ENCODE results near the gene SMPDL3A. TPM values are rescaled to one million over a fixed set of nuclear protein-coding genes. Genes with fewer than 3 reads are reported as not detected.
A peak's percentile ranks its signal among the peaks of the same experiment; 100 is the strongest.

The SMPDL3A gene
- polyA plus RNA-seq, 1 donor: 48.7 TPM

DNA sequence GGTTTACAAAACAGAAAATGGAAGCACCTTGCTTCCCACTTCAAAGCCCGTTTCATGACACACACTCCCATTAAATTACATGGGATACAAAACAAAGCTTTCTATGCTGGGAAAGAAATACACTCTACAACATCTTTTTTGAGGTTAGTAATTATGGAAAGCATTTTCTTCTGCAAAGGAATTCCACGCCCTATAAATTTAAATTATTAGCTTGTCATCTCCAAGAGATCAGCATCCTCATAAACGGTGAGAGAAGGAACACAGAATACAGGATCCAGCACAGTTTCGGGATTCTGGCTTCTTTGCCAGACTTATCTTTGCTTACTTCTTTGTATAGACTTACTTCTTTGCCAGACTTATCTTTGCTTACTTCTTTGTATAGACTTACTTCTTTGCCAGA lies 1.3 kb upstream of the SMPDL3A start:
- Histone ChIP-seq H3K4me3 (ENCODE audit: low read length) (no peak overlapping the region), H3K27me3 (ENCODE audit: control insufficient read depth, insufficient read depth, low read length) (no peaks in the 10 kb centered on the region), H3K36me3 (ENCODE audit: control insufficient read depth, insufficient read depth, low read length) (no peaks in the 10 kb centered on the region), H3K27ac (ENCODE audit: low read length) (no peak overlapping the region), H3K4me1 (ENCODE audit: control insufficient read depth, insufficient read depth, low read length) (peaks cover 24% of the 10 kb centered on the region), H3K9me3 (ENCODE audit: control insufficient read depth, low read depth, low read length) (no peaks in the 10 kb centered on the region)
- 96% methylated on average over 3 of the region's 4 CpGs for WGBS (ENCODE audit: insufficient coverage, low lambda C conversion rate)
- no peak for DNase-seq

DNA sequence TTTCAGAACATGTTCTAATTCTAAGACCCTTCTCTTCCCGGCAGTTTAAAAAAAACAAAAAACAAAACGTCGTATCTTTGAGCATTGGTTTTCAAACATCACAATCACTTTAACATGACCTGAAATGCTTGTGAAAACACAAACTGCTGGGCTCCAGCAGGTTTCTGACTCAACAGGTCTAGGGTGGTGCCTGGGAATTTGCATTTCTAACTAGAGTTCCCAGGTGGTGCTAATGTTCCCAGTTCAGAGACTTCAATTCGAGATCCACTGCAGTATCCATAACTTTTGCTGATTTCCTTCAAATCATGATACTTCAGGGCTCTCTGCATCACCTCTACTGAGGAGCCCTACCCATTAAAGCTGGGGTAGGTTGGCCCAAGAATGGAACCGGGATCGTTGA lies 850 bp upstream of the SMPDL3A start:
- peak overlapping the region; percentile 63 for H3K4me3 ChIP-seq (ENCODE audit: low read length)
- WGBS (ENCODE audit: insufficient coverage, low lambda C conversion rate): 71% methylated on average over 1 of the region's 6 CpGs

DNA sequence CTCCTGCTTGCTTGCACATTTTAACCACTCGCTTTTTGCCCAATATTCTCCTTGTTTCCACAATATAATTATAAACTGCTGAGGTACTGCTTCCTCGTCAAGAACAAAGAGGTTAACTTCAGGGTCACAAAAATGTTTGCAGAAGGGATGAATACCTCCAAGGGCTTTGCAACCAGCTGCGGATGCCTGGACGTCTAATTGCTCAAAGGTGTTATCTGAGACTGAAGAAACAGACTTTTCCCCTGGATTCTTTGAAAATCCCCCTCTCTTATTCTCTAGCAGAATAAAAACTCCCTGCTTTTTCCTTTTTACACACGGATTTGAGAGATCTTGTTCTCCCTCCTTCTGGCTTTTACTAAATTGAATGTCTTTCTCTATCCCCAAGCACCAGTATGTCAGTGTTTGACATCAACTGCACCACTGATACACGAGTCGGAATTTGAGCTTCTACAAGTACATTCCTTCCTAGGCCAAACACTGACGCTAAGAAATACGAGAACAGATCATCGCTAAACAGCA lies 336 bp upstream of the SMPDL3A start:
- peak overlapping the region; percentile 88 for H3K27ac ChIP-seq (ENCODE audit: low read length)
- H3K27me3 ChIP-seq (ENCODE audit: control insufficient read depth, insufficient read depth, low read length): no peaks in the 10 kb centered on the region
- no peak for DNase-seq
- H3K4me1 ChIP-seq (ENCODE audit: control insufficient read depth, insufficient read depth, low read length): peaks cover 29% of the 10 kb centered on the region
- 7% methylated on average over 3 of the region's 10 CpGs for WGBS (ENCODE audit: insufficient coverage, low lambda C conversion rate)
- H3K4me3 ChIP-seq (ENCODE audit: low read length): peak overlapping the region; percentile 63
- H3K36me3 ChIP-seq (ENCODE audit: control insufficient read depth, insufficient read depth, low read length): no peaks in the 10 kb centered on the region
- H3K9me3 ChIP-seq (ENCODE audit: control insufficient read depth, low read depth, low read length): no peaks in the 10 kb centered on the region

More for the DNA sequence above, 850 bp upstream of the SMPDL3A start:
- Histone ChIP-seq H3K9me3 (ENCODE audit: control insufficient read depth, low read depth, low read length) (no peaks in the 10 kb centered on the region), H3K27ac (ENCODE audit: low read length) (peak overlapping the region; percentile 88), H3K27me3 (ENCODE audit: control insufficient read depth, insufficient read depth, low read length) (no peaks in the 10 kb centered on the region), H3K4me1 (ENCODE audit: control insufficient read depth, insufficient read depth, low read length) (peaks cover 29% of the 10 kb centered on the region), H3K36me3 (ENCODE audit: control insufficient read depth, insufficient read depth, low read length) (no peaks in the 10 kb centered on the region)
- peak in 1 of 2 donors; percentile 10 for DNase-seq

DNA sequence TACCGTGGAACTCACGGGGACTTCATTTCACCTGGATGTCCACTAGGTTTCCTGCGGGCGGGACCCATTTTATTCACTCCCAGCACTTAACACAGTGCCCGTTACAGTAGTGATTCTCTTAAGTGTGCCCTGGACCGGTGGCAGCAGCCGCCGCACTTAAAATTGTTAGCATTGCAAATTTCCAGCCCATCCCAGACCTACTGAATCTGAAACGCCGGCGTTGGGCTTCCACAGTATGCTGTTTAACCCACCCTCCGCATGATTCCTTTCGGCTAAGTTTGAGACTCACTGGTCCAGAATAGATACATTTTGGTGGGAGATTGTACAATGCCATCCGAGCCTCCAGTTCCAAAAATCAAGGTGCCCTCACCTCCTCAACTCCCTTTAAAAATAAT lies 967 bp downstream of the SMPDL3A start:
- Histone ChIP-seq H3K9me3 (ENCODE audit: control insufficient read depth, low read depth, low read length) (no peaks in the 10 kb centered on the region), H3K27me3 (ENCODE audit: control insufficient read depth, insufficient read depth, low read length) (no peaks in the 10 kb centered on the region), H3K4me1 (ENCODE audit: control insufficient read depth, insufficient read depth, low read length) (peaks cover 29% of the 10 kb centered on the region), H3K4me3 (ENCODE audit: low read length) (peak overlapping the region; percentile 63), H3K36me3 (ENCODE audit: control insufficient read depth, insufficient read depth, low read length) (no peaks in the 10 kb centered on the region), H3K27ac (ENCODE audit: low read length) (peak overlapping the region; percentile 88)
- peak in 1 of 2 donors; percentile 25 for DNase-seq
- no CpG with 5 or more reads among the region's 14 CpGs for WGBS (ENCODE audit: insufficient coverage, low lambda C conversion rate)

DNA sequence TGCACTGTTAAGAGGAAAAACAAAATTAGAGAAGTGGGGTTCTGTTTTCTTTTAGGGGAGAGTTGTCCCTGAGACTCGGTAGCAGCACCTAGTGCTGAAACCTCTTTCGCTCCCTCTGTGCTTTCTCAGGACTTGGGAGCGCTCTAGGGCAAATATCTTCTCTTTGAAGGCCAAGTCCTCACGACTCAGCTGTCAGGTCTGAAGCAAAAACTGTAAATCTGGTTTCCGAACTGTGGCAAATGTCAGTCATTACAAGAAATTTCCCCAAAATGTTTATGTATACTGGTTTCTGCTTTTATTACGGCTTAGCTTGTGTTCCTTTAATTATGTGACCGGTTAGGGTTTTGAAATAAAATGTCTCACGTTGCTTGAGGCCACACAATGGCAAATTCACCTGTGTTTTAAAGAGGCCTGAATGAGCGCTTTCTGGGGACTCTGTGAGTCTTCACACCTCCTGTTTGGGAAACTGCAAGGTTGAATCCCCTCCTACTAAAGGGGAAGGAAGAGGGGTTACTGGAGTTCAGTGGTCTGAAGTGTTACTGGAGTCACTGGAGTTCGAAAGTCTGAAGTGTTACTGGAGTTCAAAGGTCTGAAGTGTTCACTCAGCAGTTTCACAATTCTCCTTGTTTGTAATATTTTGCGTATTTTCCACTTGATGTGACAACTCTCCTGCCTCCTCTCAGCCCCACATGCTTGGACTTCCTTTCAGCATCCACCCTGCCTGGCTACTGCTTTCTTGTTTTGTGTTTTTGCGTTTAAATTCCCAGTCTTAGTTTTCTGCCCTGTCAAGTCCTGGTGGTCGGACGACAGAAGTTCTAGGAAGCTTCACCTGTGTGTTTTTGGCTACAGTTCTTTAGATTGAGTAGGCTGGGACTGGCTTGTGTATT lies 1.6 kb downstream of the SMPDL3A start:
- H3K4me1 ChIP-seq (ENCODE audit: control insufficient read depth, insufficient read depth, low read length): peaks cover 29% of the 10 kb centered on the region
- H3K27me3 ChIP-seq (ENCODE audit: control insufficient read depth, insufficient read depth, low read length): no peaks in the 10 kb centered on the region
- DNase-seq: peak; percentile 84 to 90
- H3K36me3 ChIP-seq (ENCODE audit: control insufficient read depth, insufficient read depth, low read length): no peaks in the 10 kb centered on the region
- peak overlapping the region; percentile 88 for H3K27ac ChIP-seq (ENCODE audit: low read length)
- 34% methylated on average over 4 of the region's 14 CpGs for WGBS (ENCODE audit: insufficient coverage, low lambda C conversion rate)
- H3K9me3 ChIP-seq (ENCODE audit: control insufficient read depth, low read depth, low read length): no peaks in the 10 kb centered on the region
- peak overlapping the region; percentile 63 for H3K4me3 ChIP-seq (ENCODE audit: low read length)

DNA sequence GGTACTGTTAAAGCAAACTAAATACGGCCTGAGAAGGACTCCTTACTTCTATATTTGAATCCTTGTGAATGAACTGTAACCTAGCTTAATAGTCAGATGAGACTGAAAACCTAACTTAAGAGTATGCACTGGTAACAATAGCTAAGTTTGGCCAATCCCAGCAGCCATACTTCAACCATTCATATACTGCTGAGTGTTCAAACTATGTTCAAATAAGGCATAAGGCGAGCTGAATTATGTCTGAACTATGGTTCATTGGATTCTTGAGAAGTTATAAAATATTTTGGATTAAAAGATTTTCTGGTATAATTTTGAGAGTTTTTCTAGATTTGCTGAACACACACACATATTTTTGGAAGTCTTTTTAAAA lies 2.2 kb downstream of the SMPDL3A start:
- Histone ChIP-seq H3K27ac (ENCODE audit: low read length) (peak overlapping the region; percentile 88), H3K4me1 (ENCODE audit: control insufficient read depth, insufficient read depth, low read length) (peaks cover 29% of the 10 kb centered on the region), H3K4me3 (ENCODE audit: low read length) (no peak overlapping the region), H3K9me3 (ENCODE audit: control insufficient read depth, low read depth, low read length) (no peaks in the 10 kb centered on the region), H3K27me3 (ENCODE audit: control insufficient read depth, insufficient read depth, low read length) (no peaks in the 10 kb centered on the region), H3K36me3 (ENCODE audit: control insufficient read depth, insufficient read depth, low read length) (no peaks in the 10 kb centered on the region)
- no CpG with 5 or more reads among the region's 2 CpGs for WGBS (ENCODE audit: insufficient coverage, low lambda C conversion rate)
- DNase-seq: no peak

DNA sequence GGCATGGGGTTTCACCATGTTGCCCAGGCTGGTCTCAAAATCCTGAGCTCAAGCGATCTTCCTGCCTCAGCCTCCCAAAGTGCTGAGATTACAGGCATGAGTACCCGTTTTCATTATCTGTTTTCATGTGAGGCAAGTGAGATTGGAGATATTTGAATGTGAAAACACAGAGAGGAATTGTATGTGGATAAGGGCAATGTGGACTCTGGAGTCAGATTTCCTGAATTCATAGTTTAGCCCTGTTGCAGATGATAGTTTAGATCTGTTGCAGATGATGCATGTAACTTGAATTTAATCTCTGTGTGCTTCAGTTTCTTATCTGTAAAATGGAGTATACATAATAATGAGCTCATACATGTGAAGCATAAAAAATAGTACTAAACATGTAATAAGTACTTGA lies 3.7 kb downstream of the SMPDL3A start:
- H3K4me3 ChIP-seq (ENCODE audit: low read length): no peak overlapping the region
- H3K36me3 ChIP-seq (ENCODE audit: control insufficient read depth, insufficient read depth, low read length): no peaks in the 10 kb centered on the region
- peaks cover 32% of the 10 kb centered on the region for H3K4me1 ChIP-seq (ENCODE audit: control insufficient read depth, insufficient read depth, low read length)
- H3K9me3 ChIP-seq (ENCODE audit: control insufficient read depth, low read depth, low read length): no peaks in the 10 kb centered on the region
- peak overlapping the region; percentile 88 for H3K27ac ChIP-seq (ENCODE audit: low read length)
- DNase-seq: peak in 1 of 2 donors; percentile 13
- H3K27me3 ChIP-seq (ENCODE audit: control insufficient read depth, insufficient read depth, low read length): no peaks in the 10 kb centered on the region
- WGBS (ENCODE audit: insufficient coverage, low lambda C conversion rate): no CpG with 5 or more reads among the region's 2 CpGs

DNA sequence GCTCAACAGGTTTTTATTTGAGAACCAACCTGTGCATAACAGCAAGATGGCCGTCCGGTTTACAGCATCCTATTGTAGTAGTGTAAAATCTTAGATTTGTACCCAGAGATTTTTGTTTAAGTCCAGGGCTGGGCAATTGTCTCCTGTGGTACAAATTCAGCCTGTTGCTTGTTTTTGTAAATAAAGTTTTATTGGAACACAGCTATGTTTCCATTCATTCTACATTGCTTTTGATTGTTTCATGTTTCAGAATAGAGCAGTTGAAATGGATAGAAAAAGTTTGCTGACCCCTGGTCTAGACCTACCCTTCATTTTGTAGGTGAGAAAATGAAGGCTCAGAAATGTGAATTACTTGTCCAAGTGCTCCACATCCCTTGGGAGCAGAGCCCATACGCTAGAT lies 8.5 kb downstream of the SMPDL3A start:
- Histone ChIP-seq H3K4me3 (ENCODE audit: low read length) (no peak overlapping the region), H3K27ac (ENCODE audit: low read length) (peak overlapping the region; percentile 71), H3K27me3 (ENCODE audit: control insufficient read depth, insufficient read depth, low read length) (no peaks in the 10 kb centered on the region), H3K9me3 (ENCODE audit: control insufficient read depth, low read depth, low read length) (no peaks in the 10 kb centered on the region), H3K4me1 (ENCODE audit: control insufficient read depth, insufficient read depth, low read length) (peaks cover 45% of the 10 kb centered on the region), H3K36me3 (ENCODE audit: control insufficient read depth, insufficient read depth, low read length) (no peaks in the 10 kb centered on the region)
- WGBS (ENCODE audit: insufficient coverage, low lambda C conversion rate): no CpG with 5 or more reads among the region's 3 CpGs
- no peak for DNase-seq

DNA sequence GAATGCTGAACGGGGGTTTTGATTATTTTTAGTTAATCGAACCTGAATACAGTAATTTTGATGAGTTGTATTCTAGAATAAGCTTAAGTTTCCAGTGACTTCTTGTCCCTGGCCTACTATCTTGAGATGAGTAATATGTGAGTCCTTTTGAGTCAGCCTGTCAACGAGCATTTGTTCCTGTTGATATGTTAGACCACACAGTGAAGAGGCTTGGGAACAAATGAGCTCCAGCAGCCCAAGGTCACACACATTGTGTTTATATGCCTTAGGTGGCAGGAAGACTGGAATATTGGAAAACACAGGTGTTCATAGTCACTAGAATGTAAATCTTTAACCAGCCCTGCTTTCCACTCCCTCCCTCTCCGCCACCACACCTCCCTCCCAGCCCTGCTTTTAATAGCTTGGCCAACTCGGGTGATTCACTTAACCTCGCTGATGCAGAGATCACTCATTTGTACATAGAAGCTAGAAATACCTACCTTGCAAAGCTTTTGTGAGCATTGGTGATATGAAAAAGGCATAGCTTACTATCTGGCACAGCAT lies 9.1 kb downstream of the SMPDL3A start:
- Histone ChIP-seq H3K27me3 (ENCODE audit: control insufficient read depth, insufficient read depth, low read length) (no peaks in the 10 kb centered on the region), H3K27ac (ENCODE audit: low read length) (peak overlapping the region; percentile 71), H3K36me3 (ENCODE audit: control insufficient read depth, insufficient read depth, low read length) (no peaks in the 10 kb centered on the region), H3K4me3 (ENCODE audit: low read length) (no peak overlapping the region), H3K9me3 (ENCODE audit: control insufficient read depth, low read depth, low read length) (no peaks in the 10 kb centered on the region), H3K4me1 (ENCODE audit: control insufficient read depth, insufficient read depth, low read length) (peaks cover 39% of the 10 kb centered on the region)
- DNase-seq: peak; percentile 81 to 94
- 0% methylated on average over 3 of the region's 6 CpGs for WGBS (ENCODE audit: insufficient coverage, low lambda C conversion rate)

DNA sequence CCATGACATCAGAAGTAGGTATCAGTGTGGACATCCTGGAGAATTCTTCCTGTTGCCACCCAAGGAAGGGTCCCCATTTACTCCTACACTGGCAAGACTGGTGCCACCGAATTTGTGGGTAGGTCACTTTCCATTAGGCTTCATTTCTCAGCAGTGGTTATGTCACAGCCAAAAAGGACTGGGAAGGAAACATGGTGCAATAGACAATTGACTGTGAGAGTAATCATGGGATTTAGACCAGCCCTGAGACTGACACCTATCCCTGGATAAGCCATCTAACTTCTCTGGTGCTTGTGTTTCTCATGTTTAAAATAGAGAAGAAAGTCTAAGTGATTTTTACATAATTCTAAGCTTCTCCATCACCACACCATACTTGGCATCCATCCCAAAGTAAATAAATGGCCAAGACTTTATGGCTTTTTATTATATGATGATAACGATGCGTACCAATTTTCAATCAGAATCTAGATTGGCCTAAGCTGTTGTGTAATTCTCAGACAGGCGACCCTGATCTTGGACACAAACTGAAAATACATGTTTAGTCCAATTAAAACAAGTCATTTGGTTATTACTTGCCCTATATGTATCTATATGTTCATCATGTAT lies 10.2 kb downstream of the SMPDL3A start:
- peak overlapping the region; percentile 71 for H3K27ac ChIP-seq (ENCODE audit: low read length)
- peaks cover 38% of the 10 kb centered on the region for H3K4me1 ChIP-seq (ENCODE audit: control insufficient read depth, insufficient read depth, low read length)
- WGBS (ENCODE audit: insufficient coverage, low lambda C conversion rate): 57% methylated on average over 2 of the region's 4 CpGs

More for the DNA sequence above, 10.2 kb downstream of the SMPDL3A start:
- Histone ChIP-seq H3K36me3 (ENCODE audit: control insufficient read depth, insufficient read depth, low read length) (no peaks in the 10 kb centered on the region), H3K4me3 (ENCODE audit: low read length) (no peak overlapping the region), H3K9me3 (ENCODE audit: control insufficient read depth, low read depth, low read length) (no peaks in the 10 kb centered on the region), H3K27me3 (ENCODE audit: control insufficient read depth, insufficient read depth, low read length) (no peaks in the 10 kb centered on the region)
- DNase-seq: peak in 1 of 2 donors; percentile 22

Data from large intestine (tissue), 3 donors.